Measurements from ENCODE around the gene HSDL2. TPM values are rescaled to one million over a fixed set of nuclear protein-coding genes. Genes with fewer than 3 reads are reported as not detected.

HSDL2 gene
- total and polyA plus RNA-seq, 2 of the 4 experiments (the other 2 are of a cell fraction), result 17.7 to 65.8 TPM

GRCh38 chr9:112379177-112380101 is 469 bp upstream of the HSDL2 start:
- DNase-seq (peak; percentile 97), ATAC-seq (ENCODE audit: low read depth) (peak; percentile 94)
- peak overlapping the region; percentile 75 for H3K4me3 ChIP-seq (ENCODE audit: insufficient read depth, low read depth, low read length)
- H3K9me3 ChIP-seq (ENCODE audit: control insufficient read depth, insufficient read depth, low read length), result no peaks in the 10 kb centered on the region
- ChIA-PET CTCF (interaction anchor here (0.6 to 1.0 kb wide), 6 partner anchors 18 to 267 kb away, joined by 3 to 7 read pairs (median 3); no protein-coding TSS in a partner anchor), POLR2A (ENCODE audit: unreplicated experiment) (interaction anchor here (0.5 to 0.9 kb wide), 4 partner anchors 23 to 214 kb away, joined by 3 to 6 read pairs (median 4); no protein-coding TSS in a partner anchor)
- no peaks in the 10 kb centered on the region for H3K27me3 ChIP-seq (ENCODE audit: control insufficient read depth, insufficient read depth, low read length)
- H2AFZ ChIP-seq (replicated peaks; ENCODE audit: low read length, poor library complexity), result peak overlapping the region; percentile 97
- H3K79me1 ChIP-seq (ENCODE audit: low read depth in 1 of 2, low read length in 2 of 2), result peaks cover 17 to 55% of the 10 kb centered on the region in 2 experiments
- TF ChIP-seq, protein P1, sequence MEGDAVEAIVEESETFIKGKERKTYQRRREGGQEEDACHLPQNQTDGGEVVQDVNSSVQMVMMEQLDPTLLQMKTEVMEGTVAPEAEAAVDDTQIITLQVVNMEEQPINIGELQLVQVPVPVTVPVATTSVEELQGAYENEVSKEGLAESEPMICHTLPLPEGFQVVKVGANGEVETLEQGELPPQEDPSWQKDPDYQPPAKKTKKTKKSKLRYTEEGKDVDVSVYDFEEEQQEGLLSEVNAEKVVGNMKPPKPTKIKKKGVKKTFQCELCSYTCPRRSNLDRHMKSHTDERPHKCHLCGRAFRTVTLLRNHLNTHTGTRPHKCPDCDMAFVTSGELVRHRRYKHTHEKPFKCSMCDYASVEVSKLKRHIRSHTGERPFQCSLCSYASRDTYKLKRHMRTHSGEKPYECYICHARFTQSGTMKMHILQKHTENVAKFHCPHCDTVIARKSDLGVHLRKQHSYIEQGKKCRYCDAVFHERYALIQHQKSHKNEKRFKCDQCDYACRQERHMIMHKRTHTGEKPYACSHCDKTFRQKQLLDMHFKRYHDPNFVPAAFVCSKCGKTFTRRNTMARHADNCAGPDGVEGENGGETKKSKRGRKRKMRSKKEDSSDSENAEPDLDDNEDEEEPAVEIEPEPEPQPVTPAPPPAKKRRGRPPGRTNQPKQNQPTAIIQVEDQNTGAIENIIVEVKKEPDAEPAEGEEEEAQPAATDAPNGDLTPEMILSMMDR (conservative IDR thresholded peaks at IDR 0.05; ENCODE audit: low read depth, low read length), result 0 out of 2 replicates have a peak, but pooled peaks have one; percentile 6
- TF ChIP-seq RFX5 (IDR thresholded peaks at IDR 0.05; ENCODE audit: low read depth, low read length) (no peak), MAZ (IDR thresholded peaks at IDR 0.05; ENCODE audit: borderline replicate concordance, low read depth, low read length) (peak; percentile 76; the same call in 1 of the 2 replicates), POLR2A (IDR thresholded peaks at IDR 0.05; ENCODE audit: low read depth, low read length) (peak; percentile 96), USF2 (IDR thresholded peaks at IDR 0.05; ENCODE audit: low read depth, low read length) (no peak), RAD21 (IDR thresholded peaks at IDR 0.05; ENCODE audit: low read length) (0 out of 2 replicates have a peak, but pooled peaks have one; percentile 2), MXI1 (IDR thresholded peaks at IDR 0.05; ENCODE audit: borderline replicate concordance, low read depth, low read length) (no peak)
- H3K14ac ChIP-seq (replicated peaks; ENCODE audit: low read depth, low read length), result peak overlapping the region; percentile 91
- in situ Hi-C loops (cut with MboI; ENCODE audit: low sequenced_read_pairs) (no loop called here), intact Hi-C loops (cut with micrococcal nuclease) (loop anchor here (5.0 kb wide), 1 partner anchor 333 kb away; no protein-coding TSS in a partner anchor), dilution Hi-C loops (cut with HindIII; ENCODE audit: low sequenced_read_pairs, unreplicated experiment) (no loop called here)
- H3K4me1 ChIP-seq (ENCODE audit: control insufficient read depth, insufficient read depth, low read length), result peaks cover 3% of the 10 kb centered on the region; the same call in 1 of the 2 replicates
- H3K9ac ChIP-seq (ENCODE audit: low read depth, low read length), result peak overlapping the region; percentile 87
- H3K4me2 ChIP-seq (ENCODE audit: low read depth, low read length), result peak overlapping the region; percentile 76
- peaks cover 5% of the 10 kb centered on the region for H3K9me1 ChIP-seq (ENCODE audit: insufficient read depth, low read length)
- no peak overlapping the region for H2AK5ac ChIP-seq (ENCODE audit: low read depth, low read length)
- no peak overlapping the region for H2BK15ac ChIP-seq (ENCODE audit: low read depth, low read length)
- peak overlapping the region; percentile 84 for H2BK5ac ChIP-seq (ENCODE audit: low read depth, low read length, poor library complexity, severe bottlenecking)
- H3K36me3 ChIP-seq (ENCODE audit: control insufficient read depth, insufficient read depth, low read length), result no peaks in the 10 kb centered on the region
- peak overlapping the region; percentile 91 for H3K56ac ChIP-seq (ENCODE audit: extremely low read depth, insufficient read depth, low read length)
- H2BK20ac ChIP-seq (ENCODE audit: low read depth, low read length), result peak overlapping the region; percentile 38; the same call in 1 of the 2 replicates
- no peaks in the 10 kb centered on the region for H4K20me1 ChIP-seq (ENCODE audit: insufficient read depth, low read length)
- no peak overlapping the region for H2AK9ac ChIP-seq (replicated peaks; ENCODE audit: low read depth, low read length, poor library complexity)
- peak overlapping the region; percentile 71 for H3K18ac ChIP-seq (ENCODE audit: low read depth, low read length)
- H3K27ac ChIP-seq (ENCODE audit: insufficient read depth, low read length), result peak overlapping the region; percentile 94
- 1% methylated on average over 17 of the region's 57 CpGs; no CpG with 5 or more reads in 1 of the 2 experiments for WGBS, 2 experiments (ENCODE audit: extremely low coverage in 2 of 2, insufficient read length in 1 of 2)
- H2BK120ac ChIP-seq (ENCODE audit: low read depth, low read length), result peak overlapping the region; percentile 84
- peak overlapping the region in 1 of 2 experiments; percentile 90; a peak in 3 of 4 replicates for H4K8ac ChIP-seq (ENCODE audit: low read depth in 2 of 2, low read length in 2 of 2)
- peak overlapping the region; percentile 85 for H4K91ac ChIP-seq (ENCODE audit: insufficient read depth, low read depth, low read length)
- TSS peak; percentile 51 for BruUV-seq (replicated peaks)
- H4K5ac ChIP-seq (ENCODE audit: low read depth, low read length), result peak overlapping the region; percentile 51
- H3K23ac ChIP-seq (ENCODE audit: low read depth, low read length), result peak overlapping the region; percentile 77
- peak overlapping the region; percentile 80 for H3K4ac ChIP-seq (ENCODE audit: low read depth, low read length)
